GM12873 (cell line): ENCODE measurements around the gene ATP5F1D.

ENCODE experiments used
- CTCF ChIP-seq: IDR thresholded peaks from 2 replicates; pipeline ENCODE4 v1.5.1; 2012; ENCODE audit warnings: low read depth, mild to moderate bottlenecking, moderate library complexity, low read length, control low read depth; ENCODE audit not compliant: insufficient read depth; ENCODE audit errors: missing control alignments

Gene ATP5F1D

GRCh38 chr19:1253514-1254080, 12.0 kb downstream of the ATP5F1D start:
- TF ChIP-seq CTCF: no peak

- no peak for TF ChIP-seq CTCF
Observed at GRCh38 chr19:1254081-1254527, 12.6 kb downstream of the ATP5F1D start.

DNA sequence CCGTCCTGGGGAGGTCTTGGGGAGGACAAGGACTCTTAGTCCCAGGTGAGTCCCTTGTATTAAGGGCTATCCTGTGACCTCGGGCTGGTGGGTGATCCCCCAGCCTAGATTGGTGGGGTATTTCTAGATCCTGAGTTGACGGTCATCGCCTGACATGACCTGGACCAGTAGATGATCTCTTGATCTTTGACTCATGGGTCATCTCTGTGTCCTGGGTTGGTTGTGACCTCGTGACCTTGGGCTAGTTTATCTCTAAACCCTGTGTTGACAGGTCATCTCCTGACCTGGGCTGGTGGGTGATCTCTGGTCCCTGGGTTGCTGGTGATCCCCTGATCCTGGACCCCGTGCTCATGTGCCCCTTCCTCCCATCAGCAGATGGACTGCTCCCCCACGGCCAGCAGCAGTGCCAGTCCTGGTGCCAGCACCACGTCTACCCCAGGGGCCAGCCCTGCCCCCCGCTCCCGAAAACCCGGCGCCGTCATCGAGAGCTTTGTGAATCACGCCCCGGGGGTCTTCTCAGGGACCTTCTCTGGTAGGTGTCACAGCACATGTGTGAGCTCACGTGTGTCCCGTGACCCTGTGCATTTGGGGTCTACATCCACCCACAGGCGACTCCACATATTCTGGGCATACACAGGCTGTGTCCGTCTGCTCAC, 13.1 kb downstream of the ATP5F1D start:
- TF ChIP-seq CTCF: no peak

DNA sequence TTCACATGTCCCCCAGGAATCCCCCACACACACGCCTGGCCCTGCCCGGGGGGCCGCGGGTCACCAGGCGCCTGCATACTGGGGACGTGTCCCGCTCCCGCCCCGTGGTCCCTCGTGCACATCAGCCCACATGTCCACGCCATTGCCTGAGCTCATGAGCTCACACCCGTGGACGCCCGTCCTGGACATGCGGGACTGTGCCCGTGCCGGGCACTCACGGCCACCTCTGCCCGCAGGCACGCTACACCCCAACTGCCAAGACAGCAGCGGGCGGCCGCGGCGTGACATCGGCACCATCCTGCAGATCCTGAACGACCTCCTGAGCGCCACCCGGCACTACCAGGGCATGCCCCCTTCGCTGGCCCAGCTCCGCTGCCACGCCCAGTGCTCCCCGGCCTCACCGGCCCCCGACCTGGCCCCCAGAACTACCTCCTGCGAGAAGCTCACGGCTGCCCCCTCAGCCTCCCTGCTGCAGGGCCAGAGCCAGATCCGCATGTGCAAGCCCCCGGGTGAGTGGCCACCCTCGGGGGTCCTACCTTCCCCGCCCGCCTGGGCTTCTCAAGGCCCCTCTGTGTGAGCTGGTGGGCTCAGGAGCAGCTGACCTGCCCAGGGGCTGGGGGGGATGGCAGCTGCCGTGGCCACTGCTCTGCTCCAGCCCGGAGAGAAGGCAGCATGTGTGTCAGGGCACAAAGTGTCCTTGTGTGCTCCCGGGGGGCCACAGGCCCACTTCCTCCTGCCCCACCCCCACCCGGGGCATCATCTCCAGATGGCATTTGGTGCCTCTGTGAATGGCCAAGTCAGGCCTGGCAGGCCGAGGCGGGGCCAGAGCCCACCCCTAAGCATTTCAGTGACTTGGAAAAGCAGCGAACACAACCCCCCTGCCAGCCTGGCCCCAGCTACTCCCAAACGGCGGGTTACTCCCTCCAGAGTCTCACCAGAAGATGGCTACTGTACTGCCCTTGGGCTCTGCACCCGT, 13.9 kb downstream of the ATP5F1D start:
- no peak for TF ChIP-seq CTCF

GRCh38 chr19:1256646-1257474, 15.3 kb downstream of the ATP5F1D start:
- TF ChIP-seq CTCF: no peak

GRCh38 chr19:1257475-1258162, 16.1 kb downstream of the ATP5F1D start:
- no peak for TF ChIP-seq CTCF
